Measurements from ENCODE around the gene TEX12. TPM values are rescaled to one million over a fixed set of nuclear protein-coding genes. Genes with fewer than 3 reads are reported as not detected.

Gene TEX12
- total and polyA plus RNA-seq, 2 experiments from 2014 or later, result 1.1 TPM; not detected in 1

DNA sequence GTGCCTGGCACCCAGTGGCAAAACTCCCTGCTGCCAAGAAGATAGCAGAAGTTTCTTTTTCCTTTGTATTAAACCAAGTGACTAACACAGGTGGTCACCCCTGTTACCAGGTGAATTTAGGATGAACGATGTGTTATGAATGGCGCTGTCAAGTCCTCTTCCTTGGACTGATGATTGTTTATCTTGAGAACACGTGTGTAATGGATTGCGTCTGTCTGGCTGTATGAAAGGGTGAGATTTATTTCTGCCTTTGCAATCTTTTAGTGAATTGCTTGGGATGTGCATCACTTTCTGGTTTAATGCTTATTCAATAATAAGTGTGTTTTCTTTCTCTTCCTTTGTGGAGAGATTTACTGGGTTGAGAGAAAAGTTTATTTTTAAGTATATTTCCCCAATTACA lies 44.0 kb upstream of the TEX12 start:
- Mint-ChIP-seq H3K27ac (no peak overlapping the region), H3K4me3 (no peak overlapping the region), H3K27me3 (ENCODE audit: insufficient read depth, low read depth, poor library complexity) (peaks cover 2% of the 10 kb centered on the region), H3K9me3 (peaks cover 3% of the 10 kb centered on the region; the same call in 1 of the 3 replicates), H3K36me3 (ENCODE audit: low read depth) (no peaks in the 10 kb centered on the region), H3K4me1 (no peaks in the 10 kb centered on the region)
- Histone ChIP-seq H3K79me2 (replicated peaks; ENCODE audit: insufficient read depth) (no peaks in the 10 kb centered on the region), H4K20me1 (replicated peaks; ENCODE audit: insufficient read depth) (no peaks in the 10 kb centered on the region), H3K4me3 (no peak overlapping the region), H3K9me2 (ENCODE audit: insufficient read depth) (no peaks in the 10 kb centered on the region), H3K4me2 (no peak overlapping the region), H2AFZ (no peak overlapping the region), H3K27me3 (ENCODE audit: insufficient read depth) (no peaks in the 10 kb centered on the region), H3K4me1 (ENCODE audit: insufficient read depth) (no peaks in the 10 kb centered on the region), H3F3A (replicated peaks; ENCODE audit: low read depth) (no peaks in the 10 kb centered on the region), H3K36me3 (ENCODE audit: insufficient read depth) (no peaks in the 10 kb centered on the region), H3K27ac (ENCODE audit: low read depth) (no peak overlapping the region)
- ATAC-seq, result no peak
- TF ChIP-seq, protein P1, sequence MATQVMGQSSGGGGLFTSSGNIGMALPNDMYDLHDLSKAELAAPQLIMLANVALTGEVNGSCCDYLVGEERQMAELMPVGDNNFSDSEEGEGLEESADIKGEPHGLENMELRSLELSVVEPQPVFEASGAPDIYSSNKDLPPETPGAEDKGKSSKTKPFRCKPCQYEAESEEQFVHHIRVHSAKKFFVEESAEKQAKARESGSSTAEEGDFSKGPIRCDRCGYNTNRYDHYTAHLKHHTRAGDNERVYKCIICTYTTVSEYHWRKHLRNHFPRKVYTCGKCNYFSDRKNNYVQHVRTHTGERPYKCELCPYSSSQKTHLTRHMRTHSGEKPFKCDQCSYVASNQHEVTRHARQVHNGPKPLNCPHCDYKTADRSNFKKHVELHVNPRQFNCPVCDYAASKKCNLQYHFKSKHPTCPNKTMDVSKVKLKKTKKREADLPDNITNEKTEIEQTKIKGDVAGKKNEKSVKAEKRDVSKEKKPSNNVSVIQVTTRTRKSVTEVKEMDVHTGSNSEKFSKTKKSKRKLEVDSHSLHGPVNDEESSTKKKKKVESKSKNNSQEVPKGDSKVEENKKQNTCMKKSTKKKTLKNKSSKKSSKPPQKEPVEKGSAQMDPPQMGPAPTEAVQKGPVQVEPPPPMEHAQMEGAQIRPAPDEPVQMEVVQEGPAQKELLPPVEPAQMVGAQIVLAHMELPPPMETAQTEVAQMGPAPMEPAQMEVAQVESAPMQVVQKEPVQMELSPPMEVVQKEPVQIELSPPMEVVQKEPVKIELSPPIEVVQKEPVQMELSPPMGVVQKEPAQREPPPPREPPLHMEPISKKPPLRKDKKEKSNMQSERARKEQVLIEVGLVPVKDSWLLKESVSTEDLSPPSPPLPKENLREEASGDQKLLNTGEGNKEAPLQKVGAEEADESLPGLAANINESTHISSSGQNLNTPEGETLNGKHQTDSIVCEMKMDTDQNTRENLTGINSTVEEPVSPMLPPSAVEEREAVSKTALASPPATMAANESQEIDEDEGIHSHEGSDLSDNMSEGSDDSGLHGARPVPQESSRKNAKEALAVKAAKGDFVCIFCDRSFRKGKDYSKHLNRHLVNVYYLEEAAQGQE (IDR thresholded peaks at IDR 0.05; ENCODE audit: unreplicated experiment), result no peak
- no peak for DNase-seq (ENCODE audit: low spot score)

DNA sequence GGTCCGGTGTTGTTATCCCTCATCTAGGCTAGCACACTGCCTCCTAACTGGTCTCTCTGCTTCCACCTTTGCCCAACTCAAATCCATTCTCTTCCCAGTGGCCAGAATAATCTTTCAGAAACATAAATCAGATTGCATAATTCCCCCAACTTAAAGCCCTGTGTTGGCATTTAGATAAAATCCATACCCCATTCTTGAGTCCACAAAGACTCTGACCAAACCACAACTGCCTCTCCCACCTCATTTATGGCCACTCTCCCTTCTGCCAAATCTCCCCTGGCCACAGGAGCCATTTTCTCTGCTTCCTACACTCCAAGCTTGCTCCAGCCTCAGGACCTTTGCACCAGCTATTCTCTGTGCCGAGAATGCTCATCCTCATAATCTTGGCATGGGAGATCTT lies 40.1 kb upstream of the TEX12 start:
- Histone ChIP-seq H3K79me2 (replicated peaks; ENCODE audit: insufficient read depth) (no peaks in the 10 kb centered on the region), H3K36me3 (ENCODE audit: insufficient read depth) (no peaks in the 10 kb centered on the region), H3F3A (replicated peaks; ENCODE audit: low read depth) (no peaks in the 10 kb centered on the region), H3K4me2 (no peak overlapping the region), H3K27ac (ENCODE audit: low read depth) (no peak overlapping the region), H4K20me1 (replicated peaks; ENCODE audit: insufficient read depth) (no peaks in the 10 kb centered on the region), H3K4me1 (ENCODE audit: insufficient read depth) (no peaks in the 10 kb centered on the region), H3K9me2 (ENCODE audit: insufficient read depth) (no peaks in the 10 kb centered on the region), H3K27me3 (ENCODE audit: insufficient read depth) (no peaks in the 10 kb centered on the region), H2AFZ (no peak overlapping the region), H3K4me3 (no peak overlapping the region)
- ATAC-seq (no peak), DNase-seq (ENCODE audit: low spot score) (no peak)
- H3K36me3 Mint-ChIP-seq (ENCODE audit: low read depth), result no peaks in the 10 kb centered on the region
- peaks cover 2% of the 10 kb centered on the region; the same call in 1 of the 3 replicates for H3K9me3 Mint-ChIP-seq
- H3K27ac Mint-ChIP-seq, result no peak overlapping the region
- peaks cover 3% of the 10 kb centered on the region for H3K27me3 Mint-ChIP-seq (ENCODE audit: insufficient read depth, low read depth, poor library complexity)
- no peaks in the 10 kb centered on the region for H3K4me1 Mint-ChIP-seq
- no peak overlapping the region for H3K4me3 Mint-ChIP-seq
- TF ChIP-seq ZNF114 (CRISPR knock-in tag; IDR thresholded peaks at IDR 0.05), result no peak
- TF ChIP-seq, protein P2, sequence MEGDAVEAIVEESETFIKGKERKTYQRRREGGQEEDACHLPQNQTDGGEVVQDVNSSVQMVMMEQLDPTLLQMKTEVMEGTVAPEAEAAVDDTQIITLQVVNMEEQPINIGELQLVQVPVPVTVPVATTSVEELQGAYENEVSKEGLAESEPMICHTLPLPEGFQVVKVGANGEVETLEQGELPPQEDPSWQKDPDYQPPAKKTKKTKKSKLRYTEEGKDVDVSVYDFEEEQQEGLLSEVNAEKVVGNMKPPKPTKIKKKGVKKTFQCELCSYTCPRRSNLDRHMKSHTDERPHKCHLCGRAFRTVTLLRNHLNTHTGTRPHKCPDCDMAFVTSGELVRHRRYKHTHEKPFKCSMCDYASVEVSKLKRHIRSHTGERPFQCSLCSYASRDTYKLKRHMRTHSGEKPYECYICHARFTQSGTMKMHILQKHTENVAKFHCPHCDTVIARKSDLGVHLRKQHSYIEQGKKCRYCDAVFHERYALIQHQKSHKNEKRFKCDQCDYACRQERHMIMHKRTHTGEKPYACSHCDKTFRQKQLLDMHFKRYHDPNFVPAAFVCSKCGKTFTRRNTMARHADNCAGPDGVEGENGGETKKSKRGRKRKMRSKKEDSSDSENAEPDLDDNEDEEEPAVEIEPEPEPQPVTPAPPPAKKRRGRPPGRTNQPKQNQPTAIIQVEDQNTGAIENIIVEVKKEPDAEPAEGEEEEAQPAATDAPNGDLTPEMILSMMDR (conservative IDR thresholded peaks at IDR 0.05; ENCODE audit: low read depth in 2 of 2), result no peak
- TF ChIP-seq, protein P3, sequence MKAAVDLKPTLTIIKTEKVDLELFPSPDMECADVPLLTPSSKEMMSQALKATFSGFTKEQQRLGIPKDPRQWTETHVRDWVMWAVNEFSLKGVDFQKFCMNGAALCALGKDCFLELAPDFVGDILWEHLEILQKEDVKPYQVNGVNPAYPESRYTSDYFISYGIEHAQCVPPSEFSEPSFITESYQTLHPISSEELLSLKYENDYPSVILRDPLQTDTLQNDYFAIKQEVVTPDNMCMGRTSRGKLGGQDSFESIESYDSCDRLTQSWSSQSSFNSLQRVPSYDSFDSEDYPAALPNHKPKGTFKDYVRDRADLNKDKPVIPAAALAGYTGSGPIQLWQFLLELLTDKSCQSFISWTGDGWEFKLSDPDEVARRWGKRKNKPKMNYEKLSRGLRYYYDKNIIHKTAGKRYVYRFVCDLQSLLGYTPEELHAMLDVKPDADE (IDR thresholded peaks at IDR 0.05), result no peak
- no peak for TF ChIP-seq JUNB (IDR thresholded peaks at IDR 0.05; ENCODE audit: unreplicated experiment)
- TF ChIP-seq STAT1 (IDR thresholded peaks at IDR 0.05; ENCODE audit: unreplicated experiment), result no peak
- TF ChIP-seq ZNF331 (CRISPR knock-in tag; IDR thresholded peaks at IDR 0.05; ENCODE audit: low read depth), result no peak
- no peak for TF ChIP-seq EZH2phosphoT487 (IDR thresholded peaks at IDR 0.05; ENCODE audit: unreplicated experiment)
- TF ChIP-seq CREB1 (CRISPR knock-in tag; IDR thresholded peaks at IDR 0.05; ENCODE audit: low read depth), result no peak
- TF ChIP-seq, protein P4, sequence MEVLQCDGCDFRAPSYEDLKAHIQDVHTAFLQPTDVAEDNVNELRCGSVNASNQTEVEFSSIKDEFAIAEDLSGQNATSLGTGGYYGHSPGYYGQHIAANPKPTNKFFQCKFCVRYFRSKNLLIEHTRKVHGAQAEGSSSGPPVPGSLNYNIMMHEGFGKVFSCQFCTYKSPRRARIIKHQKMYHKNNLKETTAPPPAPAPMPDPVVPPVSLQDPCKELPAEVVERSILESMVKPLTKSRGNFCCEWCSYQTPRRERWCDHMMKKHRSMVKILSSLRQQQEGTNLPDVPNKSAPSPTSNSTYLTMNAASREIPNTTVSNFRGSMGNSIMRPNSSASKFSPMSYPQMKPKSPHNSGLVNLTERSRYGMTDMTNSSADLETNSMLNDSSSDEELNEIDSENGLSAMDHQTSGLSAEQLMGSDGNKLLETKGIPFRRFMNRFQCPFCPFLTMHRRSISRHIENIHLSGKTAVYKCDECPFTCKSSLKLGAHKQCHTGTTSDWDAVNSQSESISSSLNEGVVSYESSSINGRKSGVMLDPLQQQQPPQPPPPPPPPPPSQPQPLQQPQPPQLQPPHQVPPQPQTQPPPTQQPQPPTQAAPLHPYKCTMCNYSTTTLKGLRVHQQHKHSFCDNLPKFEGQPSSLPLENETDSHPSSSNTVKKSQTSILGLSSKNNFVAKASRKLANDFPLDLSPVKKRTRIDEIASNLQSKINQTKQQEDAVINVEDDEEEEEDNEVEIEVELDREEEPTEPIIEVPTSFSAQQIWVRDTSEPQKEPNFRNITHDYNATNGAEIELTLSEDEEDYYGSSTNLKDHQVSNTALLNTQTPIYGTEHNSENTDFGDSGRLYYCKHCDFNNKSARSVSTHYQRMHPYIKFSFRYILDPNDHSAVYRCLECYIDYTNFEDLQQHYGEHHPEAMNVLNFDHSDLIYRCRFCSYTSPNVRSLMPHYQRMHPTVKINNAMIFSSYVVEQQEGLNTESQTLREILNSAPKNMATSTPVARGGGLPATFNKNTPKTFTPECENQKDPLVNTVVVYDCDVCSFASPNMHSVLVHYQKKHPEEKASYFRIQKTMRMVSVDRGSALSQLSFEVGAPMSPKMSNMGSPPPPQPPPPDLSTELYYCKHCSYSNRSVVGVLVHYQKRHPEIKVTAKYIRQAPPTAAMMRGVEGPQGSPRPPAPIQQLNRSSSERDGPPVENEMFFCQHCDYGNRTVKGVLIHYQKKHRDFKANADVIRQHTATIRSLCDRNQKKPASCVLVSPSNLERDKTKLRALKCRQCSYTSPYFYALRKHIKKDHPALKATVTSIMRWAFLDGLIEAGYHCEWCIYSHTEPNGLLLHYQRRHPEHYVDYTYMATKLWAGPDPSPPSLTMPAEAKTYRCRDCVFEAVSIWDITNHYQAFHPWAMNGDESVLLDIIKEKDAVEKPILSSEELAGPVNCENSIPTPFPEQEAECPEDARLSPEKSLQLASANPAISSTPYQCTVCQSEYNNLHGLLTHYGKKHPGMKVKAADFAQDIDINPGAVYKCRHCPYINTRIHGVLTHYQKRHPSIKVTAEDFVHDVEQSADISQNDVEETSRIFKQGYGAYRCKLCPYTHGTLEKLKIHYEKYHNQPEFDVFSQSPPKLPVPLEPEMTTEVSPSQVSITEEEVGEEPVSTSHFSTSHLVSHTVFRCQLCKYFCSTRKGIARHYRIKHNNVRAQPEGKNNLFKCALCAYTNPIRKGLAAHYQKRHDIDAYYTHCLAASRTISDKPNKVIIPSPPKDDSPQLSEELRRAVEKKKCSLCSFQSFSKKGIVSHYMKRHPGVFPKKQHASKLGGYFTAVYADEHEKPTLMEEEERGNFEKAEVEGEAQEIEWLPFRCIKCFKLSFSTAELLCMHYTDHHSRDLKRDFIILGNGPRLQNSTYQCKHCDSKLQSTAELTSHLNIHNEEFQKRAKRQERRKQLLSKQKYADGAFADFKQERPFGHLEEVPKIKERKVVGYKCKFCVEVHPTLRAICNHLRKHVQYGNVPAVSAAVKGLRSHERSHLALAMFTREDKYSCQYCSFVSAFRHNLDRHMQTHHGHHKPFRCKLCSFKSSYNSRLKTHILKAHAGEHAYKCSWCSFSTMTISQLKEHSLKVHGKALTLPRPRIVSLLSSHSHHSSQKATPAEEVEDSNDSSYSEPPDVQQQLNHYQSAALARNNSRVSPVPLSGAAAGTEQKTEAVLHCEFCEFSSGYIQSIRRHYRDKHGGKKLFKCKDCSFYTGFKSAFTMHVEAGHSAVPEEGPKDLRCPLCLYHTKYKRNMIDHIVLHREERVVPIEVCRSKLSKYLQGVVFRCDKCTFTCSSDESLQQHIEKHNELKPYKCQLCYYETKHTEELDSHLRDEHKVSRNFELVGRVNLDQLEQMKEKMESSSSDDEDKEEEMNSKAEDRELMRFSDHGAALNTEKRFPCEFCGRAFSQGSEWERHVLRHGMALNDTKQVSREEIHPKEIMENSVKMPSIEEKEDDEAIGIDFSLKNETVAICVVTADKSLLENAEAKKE (CRISPR knock-in tag; IDR thresholded peaks at IDR 0.05), result no peak
